Neural progenitor cell (in vitro differentiated cells): ENCODE measurements around the gene BGN. TPM values are rescaled to one million over a fixed set of nuclear protein-coding genes. Genes with fewer than 3 reads are reported as not detected.

ENCODE experiments used
- DNase-seq: peaks from one replicate; pipeline ENCODE4 v3.0.0-alpha.2; 2016; ENCODE audit warnings: low spot score
- H2AFZ ChIP-seq: fragments of 200-600 bp; sonication (generic); replicated peaks from 2 replicates; pipeline ENCODE4 v1.6.1; 2016; ENCODE audit warnings: antibody characterized with exemption
- H3F3A ChIP-seq: fragments of 200-600 bp; sonication (generic); 2 replicates; pipeline ENCODE4 v1.6.1; 2016; ENCODE audit warnings: antibody characterized with exemption, low read depth
- H3K27ac ChIP-seq: fragments of 200-600 bp; sonication (generic); 2 replicates; pipeline ENCODE4 v1.5.1; 2016; ENCODE audit warnings: mild to moderate bottlenecking
- H3K27me3 ChIP-seq: fragments of 200-600 bp; sonication (generic); 2 replicates; pipeline ENCODE4 v1.6.1; 2016; ENCODE audit warnings: mild to moderate bottlenecking, moderate library complexity
- H3K36me3 ChIP-seq: fragments of 200-600 bp; sonication (generic); 2 replicates; pipeline ENCODE4 v1.5.1; 2016
- H3K4me1 ChIP-seq: fragments of 200-600 bp; sonication (generic); 2 replicates; pipeline ENCODE4 v1.6.1; 2016; ENCODE audit warnings: mixed run types
- H3K4me2 ChIP-seq: fragments of 200-600 bp; sonication (generic); 2 replicates; pipeline ENCODE4 v1.6.1; 2016
- H3K4me3 ChIP-seq: fragments of 200-600 bp; sonication (generic); 2 replicates; pipeline ENCODE4 v1.5.1; 2016
- H3K79me2 ChIP-seq: fragments of 200-600 bp; sonication (generic); 2 replicates; pipeline ENCODE4 v1.6.1; 2016; ENCODE audit warnings: low read depth
- H3K9ac ChIP-seq: fragments of 200-600 bp; sonication (generic); 2 replicates; pipeline ENCODE4 v1.6.1; 2016
- H3K9me3 ChIP-seq: fragments of 200-600 bp; sonication (generic); 2 replicates; pipeline ENCODE4 v1.5.1; 2016; ENCODE audit warnings: low read depth
- H4K20me1 ChIP-seq: fragments of 200-600 bp; sonication (generic); 2 replicates; pipeline ENCODE4 v1.6.1; 2016; ENCODE audit warnings: low read depth
- H3K27ac Mint-ChIP-seq: 3 replicates; pipeline ENCODE4 v1.8.0; 2021; ENCODE audit warnings: mixed read lengths
- H3K27me3 Mint-ChIP-seq: 2 replicates; pipeline ENCODE4 v1.8.0; 2022; ENCODE audit warnings: low read depth, mild to moderate bottlenecking, inconsistent platforms, moderate library complexity, mixed read lengths; ENCODE audit not compliant: insufficient read depth
- H3K36me3 Mint-ChIP-seq: 3 replicates; pipeline ENCODE4 v1.8.0; 2021; ENCODE audit warnings: mixed read lengths
- H3K4me1 Mint-ChIP-seq: 3 replicates; pipeline ENCODE4 v1.8.0; 2021; ENCODE audit warnings: mixed read lengths
- H3K4me3 Mint-ChIP-seq: 3 replicates; pipeline ENCODE4 v1.8.0; 2021; ENCODE audit warnings: mild to moderate bottlenecking, moderate library complexity, mixed read lengths
- H3K9me3 Mint-ChIP-seq: 3 replicates; pipeline ENCODE4 v1.8.0; 2020; ENCODE audit warnings: mixed read lengths
- CTCF ChIP-seq: fragments of 200-600 bp; sonication (generic); IDR thresholded peaks from 2 replicates; pipeline ENCODE4 v1.5.1; 2017; ENCODE audit warnings: antibody characterized with exemption, mild to moderate bottlenecking
- EZH2 ChIP-seq: fragments of 200-600 bp; sonication (generic); IDR thresholded peaks from 2 replicates; pipeline ENCODE4 v1.6.1; 2017; ENCODE audit warnings: antibody characterized with exemption, mild to moderate bottlenecking, moderate library complexity
- EZH2phosphoT487 ChIP-seq: fragments of 200-600 bp; sonication (generic); IDR thresholded peaks from 2 replicates; pipeline ENCODE4 v1.6.1; 2017; ENCODE audit warnings: antibody characterized with exemption
- total RNA-seq: library from RNA; depleted of rRNA; stranded (reverse); fragments of >200 nt; gene quantifications from 2 replicates; pipeline ENCODE4 v1.2.3, GENCODE V29; 2015; ENCODE audit warnings: low replicate concordance

The BGN gene
- total RNA-seq, 1 donor from 2014 or later: not detected

- Histone ChIP-seq H3K4me1 (no peaks in the 10 kb centered on the region), H3K36me3 (no peaks in the 10 kb centered on the region), H3K4me3 (no peak overlapping the region), H3K9me3 (no peaks in the 10 kb centered on the region), H3F3A (no peaks in the 10 kb centered on the region), H3K27me3 (peaks cover 22% of the 10 kb centered on the region), H2AFZ (no peak overlapping the region), H3K9ac (no peak overlapping the region), H3K4me2 (no peak overlapping the region), H4K20me1 (no peaks in the 10 kb centered on the region), H3K79me2 (no peaks in the 10 kb centered on the region), H3K27ac (no peak overlapping the region)
- TF ChIP-seq EZH2phosphoT487: no peak
- Mint-ChIP-seq H3K9me3 (peaks cover 29% of the 10 kb centered on the region), H3K27ac (peak overlapping the region; percentile 42), H3K4me3 (peak overlapping the region; percentile 10), H3K36me3 (no peaks in the 10 kb centered on the region), H3K27me3 (peaks cover 7% of the 10 kb centered on the region), H3K4me1 (no peaks in the 10 kb centered on the region)
- no peak for DNase-seq
Measured at GRCh38 chrX:153475751-153476281, 19.0 kb upstream of the BGN start.

GRCh38 chrX:153476666-153477363 lies 18.0 kb upstream of the BGN start:
- no peak overlapping the region for H3K9ac ChIP-seq
- H3K4me2 ChIP-seq: no peak overlapping the region
- H2AFZ ChIP-seq: no peak overlapping the region
- no peaks in the 10 kb centered on the region for H3K36me3 ChIP-seq
- H3K27me3 ChIP-seq: peaks cover 22% of the 10 kb centered on the region
- Mint-ChIP-seq H3K4me1 (no peaks in the 10 kb centered on the region), H3K9me3 (peaks cover 23% of the 10 kb centered on the region), H3K36me3 (no peaks in the 10 kb centered on the region), H3K4me3 (no peak overlapping the region), H3K27ac (no peak overlapping the region), H3K27me3 (peaks cover 7% of the 10 kb centered on the region)
- H3K4me3 ChIP-seq: no peak overlapping the region
- no peak for TF ChIP-seq EZH2
- TF ChIP-seq CTCF: no peak
- TF ChIP-seq EZH2phosphoT487: no peak
- H3K79me2 ChIP-seq: no peaks in the 10 kb centered on the region
- H3F3A ChIP-seq: no peaks in the 10 kb centered on the region
- H3K4me1 ChIP-seq: no peaks in the 10 kb centered on the region
- H3K9me3 ChIP-seq: no peaks in the 10 kb centered on the region
- H3K27ac ChIP-seq: no peak overlapping the region
- H4K20me1 ChIP-seq: no peaks in the 10 kb centered on the region
- no peak for DNase-seq

- Mint-ChIP-seq H3K27ac (no peak overlapping the region), H3K9me3 (peaks cover 19% of the 10 kb centered on the region), H3K4me1 (no peaks in the 10 kb centered on the region), H3K27me3 (peaks cover 7% of the 10 kb centered on the region), H3K4me3 (no peak overlapping the region), H3K36me3 (no peaks in the 10 kb centered on the region)
- no peaks in the 10 kb centered on the region for H3K9me3 ChIP-seq
- peaks cover 22% of the 10 kb centered on the region for H3K27me3 ChIP-seq
- H3K27ac ChIP-seq: no peak overlapping the region
- no peaks in the 10 kb centered on the region for H3K4me1 ChIP-seq
- no peaks in the 10 kb centered on the region for H4K20me1 ChIP-seq
- DNase-seq: no peak
- H2AFZ ChIP-seq: no peak overlapping the region
- H3F3A ChIP-seq: no peaks in the 10 kb centered on the region
- H3K4me3 ChIP-seq: no peak overlapping the region
- no peak overlapping the region for H3K9ac ChIP-seq
- H3K79me2 ChIP-seq: no peaks in the 10 kb centered on the region
- H3K36me3 ChIP-seq: no peaks in the 10 kb centered on the region
- no peak for TF ChIP-seq CTCF
- no peak for TF ChIP-seq EZH2phosphoT487
- TF ChIP-seq EZH2: no peak
- H3K4me2 ChIP-seq: no peak overlapping the region
Measured at GRCh38 chrX:153477364-153477857, 17.4 kb upstream of the BGN start.

GRCh38 chrX:153477901-153478300 lies 16.9 kb upstream of the BGN start:
- Histone ChIP-seq H3K27ac (no peak overlapping the region), H2AFZ (no peak overlapping the region), H3K79me2 (no peaks in the 10 kb centered on the region), H3K27me3 (peaks cover 22% of the 10 kb centered on the region), H3K9me3 (no peaks in the 10 kb centered on the region), H4K20me1 (no peaks in the 10 kb centered on the region), H3K4me1 (no peaks in the 10 kb centered on the region), H3K4me3 (no peak overlapping the region), H3K36me3 (no peaks in the 10 kb centered on the region), H3K9ac (no peak overlapping the region), H3F3A (no peaks in the 10 kb centered on the region), H3K4me2 (no peak overlapping the region)
- Mint-ChIP-seq H3K4me3 (no peak overlapping the region), H3K4me1 (no peaks in the 10 kb centered on the region), H3K27ac (no peak overlapping the region), H3K27me3 (peaks cover 7% of the 10 kb centered on the region), H3K9me3 (peaks cover 16% of the 10 kb centered on the region), H3K36me3 (no peaks in the 10 kb centered on the region)
- TF ChIP-seq EZH2phosphoT487 (no peak), EZH2 (no peak), CTCF (no peak)
- DNase-seq: no peak
